ENCODE data around the gene GMPPA.

The GMPPA gene

DNA sequence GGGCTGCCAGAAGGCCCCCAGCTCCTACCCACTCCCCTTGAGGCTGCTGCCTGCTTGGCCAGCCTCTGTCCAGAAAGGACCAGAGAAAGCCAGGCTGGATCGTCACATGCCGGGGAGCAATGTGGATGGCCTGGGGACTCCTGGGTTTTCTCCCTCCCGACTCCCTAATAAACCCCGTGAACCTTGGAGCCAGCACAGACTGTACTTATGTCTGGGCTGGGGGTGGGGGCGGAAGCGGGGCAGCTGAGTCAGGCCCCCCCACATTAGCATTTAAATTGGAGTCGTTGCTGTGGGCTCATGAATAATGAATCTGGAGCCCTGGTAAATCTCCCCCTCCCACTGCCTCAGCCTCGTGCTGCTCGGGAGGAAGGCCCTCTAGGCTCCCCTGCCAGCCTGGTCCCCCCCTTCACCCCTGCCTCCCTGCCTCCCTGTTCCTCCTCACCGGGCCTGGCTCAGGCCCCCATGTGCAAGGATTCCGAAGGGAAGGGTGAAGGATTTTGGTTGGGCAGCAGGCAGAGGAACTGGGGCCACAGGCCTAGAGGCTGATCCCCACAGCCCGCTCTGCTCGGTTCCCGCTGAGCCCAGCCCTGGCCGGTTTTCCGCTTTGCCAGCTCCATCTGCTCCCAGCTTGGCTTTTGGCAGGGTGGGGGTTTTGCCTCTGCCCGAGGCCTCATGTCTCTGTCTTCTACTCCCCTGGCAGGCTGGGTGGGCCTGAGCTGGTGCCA lies 8.3 kb downstream of the GMPPA start:
- no peak for DNase-seq

DNA sequence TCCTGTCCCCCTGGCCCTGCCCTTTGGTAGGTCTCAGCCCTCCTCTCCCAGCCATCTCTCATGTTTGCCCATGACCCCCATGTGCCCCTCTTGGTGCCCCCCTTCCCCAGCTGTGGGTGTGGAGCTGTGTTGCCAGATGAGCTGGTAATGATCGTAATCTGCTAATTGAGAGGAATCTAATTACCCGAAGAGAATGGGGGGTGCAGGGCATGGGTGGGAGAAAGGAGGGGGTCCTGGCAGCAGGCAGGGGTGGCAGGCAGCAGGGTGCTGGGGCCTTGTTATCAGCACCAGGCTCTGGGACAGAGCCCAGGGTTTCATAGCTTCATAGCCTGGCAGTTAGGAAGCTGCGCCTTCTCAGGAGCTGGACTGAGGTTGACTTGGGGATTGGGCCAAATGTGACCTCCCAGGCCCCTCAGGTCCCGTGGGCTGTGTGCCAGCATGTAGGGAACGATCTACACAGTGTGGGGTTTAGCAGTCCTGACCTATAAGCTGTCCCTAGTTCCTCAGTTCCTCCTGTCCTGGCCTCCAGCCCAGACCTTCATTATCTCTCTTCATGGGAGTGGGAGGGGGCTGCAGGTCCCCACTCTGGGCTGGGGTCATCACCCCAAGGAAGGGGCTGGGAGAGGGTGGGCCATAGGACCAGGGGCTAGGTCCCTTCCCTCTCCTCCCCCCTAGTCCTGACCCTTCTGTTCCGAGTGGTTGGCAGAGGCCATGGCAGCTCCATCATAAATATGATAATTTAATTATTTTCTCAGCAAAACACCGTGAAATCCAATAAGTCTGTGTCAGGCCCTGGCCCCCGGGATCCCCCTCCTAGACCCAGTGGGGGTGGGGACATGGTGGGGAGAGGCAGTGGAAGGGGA lies 9.1 kb downstream of the GMPPA start:
- no peak for DNase-seq

DNA sequence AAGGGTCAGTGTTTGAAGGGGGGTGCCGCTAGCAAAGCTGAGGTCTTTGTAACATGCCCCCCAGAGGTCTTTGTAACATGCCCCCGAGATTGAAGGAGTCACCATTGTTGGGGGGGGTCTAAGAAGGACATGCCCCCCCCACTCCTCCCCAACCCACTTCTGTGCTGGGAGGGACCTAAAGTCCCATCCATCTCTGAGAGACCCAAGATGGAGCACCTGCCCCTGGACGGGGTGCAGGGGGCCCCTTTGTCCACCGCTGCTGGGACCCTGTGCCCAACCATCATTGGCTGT lies 9.7 kb downstream of the GMPPA start:
- DNase-seq, result no peak

DNA sequence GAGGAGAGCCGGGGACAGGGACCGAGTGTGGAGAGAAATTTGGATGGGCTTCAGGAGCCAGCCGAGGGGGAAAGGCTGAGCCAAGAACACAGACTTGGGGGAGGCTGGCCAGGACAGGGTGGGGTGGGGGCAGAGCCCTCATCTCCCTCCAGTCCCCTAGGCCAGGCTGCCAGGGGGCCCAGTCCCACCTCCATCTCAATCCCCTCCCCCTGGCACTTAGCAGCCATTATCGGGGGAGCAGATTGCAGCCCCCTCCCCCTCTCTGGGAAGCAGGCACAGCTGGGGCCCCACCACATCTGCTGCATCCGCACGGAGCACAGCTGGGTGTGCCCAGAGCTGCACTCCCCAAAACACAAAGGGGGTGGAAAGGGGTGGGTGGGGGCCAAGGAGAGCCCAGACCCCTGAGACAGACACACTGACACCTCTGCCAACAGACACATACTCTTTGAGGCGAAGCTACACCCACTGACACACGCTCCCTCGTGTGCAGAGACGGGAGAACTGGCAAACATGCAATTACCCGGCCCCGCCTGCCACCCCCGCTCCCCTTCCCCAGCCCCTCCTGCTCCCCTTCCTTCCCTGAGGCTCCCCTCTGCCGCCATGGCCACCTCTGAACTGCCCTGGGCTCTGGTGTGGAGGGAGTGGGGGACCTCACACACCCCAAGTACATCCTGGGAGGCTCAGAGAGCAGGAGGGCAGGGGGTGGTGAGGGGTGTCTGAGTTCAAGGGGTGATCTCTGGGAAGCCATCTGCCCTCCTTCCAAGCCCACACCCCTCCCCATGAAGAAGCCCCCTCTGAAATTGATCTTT lies 10.5 kb downstream of the GMPPA start:
- DNase-seq, result no peak

DNA sequence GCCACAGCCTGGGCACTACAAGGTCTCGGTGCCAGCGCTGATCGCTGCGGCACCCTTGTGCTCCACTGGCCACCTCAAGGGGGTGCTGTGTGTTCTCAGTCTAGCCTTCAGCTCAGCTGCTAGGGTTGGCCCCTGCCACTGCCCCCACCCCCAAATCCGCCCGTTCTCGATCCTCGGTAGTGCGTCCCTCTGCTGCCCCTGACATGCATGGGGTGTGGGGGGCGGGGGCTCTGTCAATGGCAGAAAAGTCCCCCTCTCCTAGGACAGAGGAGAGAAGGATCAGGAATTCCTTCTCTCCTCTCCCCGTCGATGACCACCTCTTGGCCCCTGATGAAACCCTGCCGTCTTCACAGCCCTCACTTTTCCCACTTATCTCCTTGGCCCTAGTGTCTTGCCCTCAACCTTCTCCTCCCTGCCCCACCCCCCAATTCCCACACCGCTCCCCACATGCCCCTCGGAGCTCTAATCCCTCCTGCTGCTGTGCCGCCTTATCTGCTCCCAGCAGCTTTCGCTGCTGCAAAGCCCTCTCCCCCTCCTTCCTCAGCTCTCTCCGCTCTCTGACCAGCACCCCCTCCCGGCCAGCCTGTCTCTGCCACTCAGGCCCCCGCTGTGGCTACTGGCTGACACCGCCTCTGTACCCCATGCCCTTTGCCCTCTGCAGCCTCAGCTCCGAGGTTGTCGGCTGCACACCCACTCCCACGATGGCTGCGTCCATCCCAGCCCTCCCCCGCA lies 11.3 kb downstream of the GMPPA start:
- peak; percentile 41 for DNase-seq

DNA sequence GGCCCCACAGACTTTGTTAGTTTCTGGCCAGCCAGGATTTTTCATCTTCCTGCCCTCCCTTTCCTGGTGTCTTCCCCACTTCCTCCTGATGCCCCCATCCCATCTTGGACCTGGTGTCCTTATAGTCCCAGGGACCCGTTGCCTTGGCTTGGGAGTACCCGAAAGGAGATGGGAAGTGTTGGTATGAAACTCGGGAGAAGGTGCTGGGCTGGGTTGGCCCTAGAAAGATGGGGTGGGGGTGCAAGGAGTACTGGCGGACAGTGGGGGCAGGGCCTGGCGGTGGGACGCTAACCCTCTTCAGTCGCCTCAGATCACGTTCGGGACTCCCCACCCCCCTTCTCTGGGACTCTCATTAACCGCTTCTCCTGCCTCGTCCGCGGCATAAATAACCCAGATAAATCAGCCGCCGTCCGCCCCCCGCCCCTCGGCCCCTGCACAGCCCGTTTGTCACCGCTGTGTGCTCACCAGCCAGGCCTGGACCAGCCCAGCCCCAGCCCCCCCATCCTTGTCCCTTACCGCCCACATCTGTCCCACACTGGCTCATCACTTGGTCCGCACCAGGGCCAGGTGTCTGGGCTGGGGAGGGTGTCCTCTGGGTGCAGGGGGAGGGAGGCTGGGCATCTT lies 11.9 kb downstream of the GMPPA start:
- DNase-seq, result no peak

DNA sequence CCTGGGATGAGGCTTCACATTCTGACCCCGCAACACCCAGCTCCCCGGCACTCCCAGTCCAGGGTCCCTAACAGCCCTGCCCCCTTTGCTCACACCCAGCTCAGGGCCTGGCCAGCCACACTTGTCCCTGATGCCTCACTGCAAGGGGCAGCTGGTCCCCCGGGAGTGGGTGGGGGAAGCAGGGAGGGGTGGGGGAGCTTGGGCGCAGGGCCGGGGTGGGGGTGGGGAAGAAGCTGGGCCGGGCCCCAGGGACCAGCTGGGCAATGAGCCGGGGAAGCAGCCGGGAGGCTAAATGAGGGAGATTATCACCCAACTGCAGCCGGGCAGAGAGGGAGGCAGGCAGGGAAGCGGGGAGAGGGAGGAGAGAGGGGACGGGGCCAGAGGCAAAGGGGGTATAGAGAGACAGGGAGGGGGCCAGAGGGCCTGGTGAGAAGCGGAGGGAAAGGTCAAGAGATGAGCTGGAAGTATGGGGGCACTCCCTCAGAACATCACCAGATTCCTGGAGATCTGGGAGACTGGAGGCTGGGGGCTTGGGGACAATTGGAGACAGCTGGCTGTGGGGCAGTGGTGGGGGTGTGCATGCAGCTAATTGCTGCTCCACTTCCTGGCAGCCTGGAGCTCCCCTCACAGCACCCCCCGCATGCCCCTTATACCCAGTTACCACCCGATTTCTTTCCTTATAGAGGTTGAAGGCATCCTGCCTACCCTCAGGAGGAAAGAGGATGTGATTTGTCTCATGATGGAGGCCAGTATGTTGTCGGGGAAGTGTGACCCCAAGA lies 13.0 kb downstream of the GMPPA start:
- DNase-seq, result no peak

DNA sequence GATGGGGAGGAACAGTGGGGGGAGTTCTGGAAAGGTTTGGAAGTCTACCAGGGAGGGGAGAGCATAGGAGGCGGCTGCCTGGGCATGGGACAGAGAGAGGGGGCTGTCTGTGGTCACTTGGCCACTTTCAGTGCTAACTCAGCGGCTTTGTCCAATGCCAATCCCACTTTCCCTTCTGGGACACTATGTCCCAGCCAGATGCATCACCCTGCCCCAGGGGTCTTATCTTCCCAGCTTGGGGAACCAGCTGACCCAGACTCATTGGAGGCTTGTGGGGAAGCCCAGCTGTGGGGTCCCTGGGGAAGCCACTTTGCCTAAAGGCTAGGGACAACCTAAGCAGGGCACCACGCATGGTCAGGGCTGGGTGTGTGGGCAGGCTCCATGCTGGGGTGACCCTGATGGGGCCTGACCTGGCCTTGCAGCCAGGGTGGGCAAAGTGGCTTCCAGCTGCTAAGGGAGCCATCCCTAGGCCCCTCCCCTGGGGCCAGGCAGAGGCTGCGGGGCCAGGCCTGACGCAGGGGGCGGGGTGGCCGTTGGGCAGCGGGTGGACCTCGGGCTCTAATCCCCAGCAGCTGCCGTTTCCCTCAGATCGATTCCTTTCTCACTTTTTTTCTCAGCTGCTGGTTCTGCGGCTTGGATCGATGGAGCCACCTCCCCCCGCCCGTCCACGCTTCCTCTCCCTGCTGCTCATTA lies 14.0 kb downstream of the GMPPA start:
- DNase-seq, result no peak

DNA sequence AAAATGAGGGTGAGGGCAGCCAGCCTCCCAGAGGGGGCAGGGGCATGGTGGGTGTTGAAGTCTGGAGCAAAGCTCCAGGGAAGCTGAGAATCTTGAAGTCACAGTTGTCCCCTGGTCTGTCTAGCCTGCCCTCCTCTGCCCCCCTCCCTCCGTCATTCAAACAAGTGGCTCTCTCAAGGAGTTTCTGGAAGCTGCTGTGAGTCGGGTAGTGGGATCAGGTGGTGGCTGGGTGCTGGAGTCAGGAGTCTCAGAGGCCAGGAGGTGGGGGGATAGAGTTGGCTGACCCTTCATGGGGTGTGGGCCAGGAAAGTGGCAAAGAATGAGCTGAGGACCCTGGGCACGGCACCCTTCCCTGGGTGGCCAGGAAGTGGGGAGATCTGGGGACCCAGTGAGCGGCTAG lies 15.1 kb downstream of the GMPPA start:
- no peak for DNase-seq

DNA sequence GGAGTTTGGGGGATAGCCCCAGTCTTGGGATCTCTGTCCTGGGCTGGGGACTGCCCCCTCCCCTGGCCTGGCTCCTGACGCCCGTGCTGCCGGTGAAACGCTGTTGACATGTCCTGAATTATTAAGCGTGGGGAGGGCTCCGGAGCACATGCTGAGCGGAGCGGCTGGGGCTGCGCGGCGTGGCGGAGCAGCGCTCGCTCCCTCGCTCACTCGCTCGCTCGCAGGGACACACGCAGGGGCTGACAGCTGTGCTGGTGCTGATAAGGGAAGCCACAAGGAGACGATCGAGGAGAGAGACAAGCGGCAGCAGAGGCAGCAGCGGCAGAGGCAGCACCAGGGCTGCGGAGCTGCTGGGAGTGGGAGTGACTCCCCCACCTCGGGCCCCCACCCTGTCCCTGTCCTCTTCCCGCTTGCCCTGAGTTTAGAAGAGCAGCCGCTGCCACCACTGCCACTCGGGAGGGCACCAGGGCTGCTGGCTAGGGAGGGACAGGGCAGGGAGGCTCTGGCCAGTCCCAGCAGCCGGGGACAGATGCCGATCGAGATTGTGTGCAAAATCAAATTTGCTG lies 15.6 kb downstream of the GMPPA start, which contains the start of gene ASIC4:
Gene ASIC4, plus strand, starts transcription at position 287 of the 566 bp plus-strand sequence. Its CDS starts 243 bp downstream, at position 530.
- no peak for DNase-seq

DNA sequence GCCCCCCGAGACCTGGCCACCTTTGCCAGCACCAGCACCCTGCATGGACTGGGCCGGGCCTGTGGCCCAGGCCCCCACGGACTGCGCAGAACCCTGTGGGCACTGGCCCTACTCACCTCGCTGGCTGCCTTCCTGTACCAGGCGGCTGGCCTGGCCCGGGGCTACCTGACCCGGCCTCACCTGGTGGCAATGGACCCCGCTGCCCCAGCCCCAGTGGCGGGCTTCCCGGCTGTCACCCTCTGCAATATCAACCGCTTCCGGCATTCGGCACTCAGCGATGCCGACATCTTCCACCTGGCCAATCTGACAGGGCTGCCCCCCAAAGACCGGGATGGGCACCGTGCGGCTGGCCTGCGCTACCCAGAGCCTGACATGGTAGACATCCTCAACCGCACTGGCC lies 16.1 kb downstream of the GMPPA start:
- DNase-seq, result no peak

DNA sequence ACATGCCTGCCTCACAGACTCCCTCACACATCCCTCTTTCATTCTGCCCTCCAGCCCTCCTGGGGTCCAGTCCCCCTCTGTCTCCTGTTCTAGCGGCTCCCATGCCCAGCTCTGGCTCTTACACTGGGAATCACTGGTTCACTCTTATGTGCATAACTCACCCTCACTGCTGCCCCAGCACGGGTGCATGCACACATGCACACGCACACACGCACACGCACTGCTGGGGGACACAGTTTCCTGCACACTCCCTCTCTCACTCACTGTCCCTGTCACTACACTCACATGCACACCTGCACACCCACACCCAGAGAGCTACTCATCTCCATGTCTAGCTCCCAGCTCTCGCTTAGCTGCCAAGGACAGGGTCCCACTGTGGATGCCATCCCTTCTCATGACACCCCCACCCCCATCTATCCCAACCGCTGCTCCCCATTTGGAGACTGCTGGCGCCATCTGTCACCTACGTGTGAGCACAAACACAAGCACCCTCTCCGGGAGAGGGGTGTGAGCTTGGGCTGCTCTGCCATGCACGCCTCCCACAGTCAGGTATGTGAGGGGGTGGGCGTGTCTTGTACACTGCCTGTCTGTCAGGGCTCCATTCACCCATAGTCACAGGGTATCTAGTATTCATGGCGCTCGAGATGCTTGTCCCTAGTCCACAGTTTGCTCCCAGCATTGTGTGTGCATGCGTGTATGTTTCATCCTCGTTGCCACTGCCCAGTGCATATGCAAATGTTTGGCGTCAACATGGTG lies 17.4 kb downstream of the GMPPA start:
- no peak for DNase-seq

DNA sequence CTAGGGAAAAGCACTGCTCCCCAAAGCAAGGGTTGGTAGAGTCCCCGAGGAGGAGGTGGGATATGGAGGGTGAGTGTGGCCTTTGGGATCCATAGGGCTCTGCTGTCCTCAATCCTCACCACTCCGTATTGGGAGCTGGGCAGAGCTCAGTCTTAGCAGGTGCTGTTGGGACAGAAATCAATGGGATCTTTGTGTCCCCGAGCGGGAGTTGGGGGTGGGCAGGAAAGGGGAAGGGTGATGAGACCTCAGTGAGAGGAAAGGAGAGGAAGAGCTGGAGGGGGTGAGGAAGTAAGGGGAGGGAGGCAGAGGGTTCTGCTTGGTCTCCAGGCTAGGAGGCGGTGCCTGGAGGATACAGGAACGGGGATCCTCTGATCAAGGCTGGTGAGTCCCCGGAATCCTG lies 18.2 kb downstream of the GMPPA start:
- no peak for DNase-seq

DNA sequence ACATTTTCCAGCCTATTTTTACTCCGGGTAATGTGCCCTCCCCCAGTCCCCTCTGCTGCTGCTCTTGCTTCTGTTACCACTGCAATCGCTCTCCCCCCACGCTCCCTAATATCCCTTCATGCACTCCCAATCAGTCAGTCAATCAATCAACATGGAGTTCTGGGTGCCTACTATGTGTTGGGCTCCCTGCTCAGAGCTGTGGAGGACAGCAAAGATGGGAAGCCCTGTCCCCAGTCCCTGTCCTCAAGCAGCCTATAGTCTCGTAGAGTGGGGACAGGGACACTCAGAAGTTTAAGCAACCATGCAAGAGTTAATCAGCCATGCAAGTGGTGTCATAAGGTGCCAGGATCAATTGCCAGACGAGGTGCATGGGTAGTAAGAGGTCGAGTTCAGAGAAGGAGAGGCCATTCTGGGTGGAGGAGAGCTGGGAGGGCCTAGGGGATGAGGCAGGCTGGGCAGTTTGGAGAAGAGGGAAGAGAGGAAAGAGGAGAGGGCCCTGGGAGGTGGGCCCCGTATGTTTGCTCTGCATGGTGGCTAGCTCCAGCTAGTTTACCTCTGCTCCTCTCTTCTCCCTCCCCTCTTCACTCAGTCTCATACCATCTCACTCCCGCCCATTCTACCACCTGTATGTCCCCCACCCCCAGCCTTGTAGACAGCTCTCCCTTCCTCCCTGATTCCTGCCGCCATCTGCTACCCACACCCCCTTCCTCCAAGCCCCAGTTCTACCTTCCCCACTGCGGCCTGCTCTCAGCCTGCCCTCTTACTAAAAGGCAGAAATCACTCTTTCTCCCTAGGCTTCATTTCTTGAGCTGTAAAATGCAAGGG lies 19.5 kb downstream of the GMPPA start:
- no peak for DNase-seq

DNA sequence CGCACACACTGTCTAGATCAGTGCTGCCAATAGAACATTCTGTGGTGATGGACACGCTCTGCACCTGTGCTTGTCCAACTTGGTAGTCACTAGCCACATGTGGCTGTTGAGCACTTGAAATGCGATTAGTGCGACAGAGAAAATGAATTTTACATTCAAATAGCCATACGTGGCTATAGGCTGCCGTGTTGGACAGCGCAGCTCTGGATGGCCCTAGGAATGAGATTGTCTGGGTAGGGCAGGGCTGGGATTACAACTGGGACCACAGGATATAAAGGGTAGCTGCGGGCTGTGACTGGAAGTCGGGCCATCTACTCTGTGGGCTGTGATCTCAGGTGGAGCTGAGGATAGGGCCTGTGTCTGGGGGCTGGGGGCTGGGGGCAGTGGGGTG lies 20.8 kb downstream of the GMPPA start:
- DNase-seq, result no peak

DNA sequence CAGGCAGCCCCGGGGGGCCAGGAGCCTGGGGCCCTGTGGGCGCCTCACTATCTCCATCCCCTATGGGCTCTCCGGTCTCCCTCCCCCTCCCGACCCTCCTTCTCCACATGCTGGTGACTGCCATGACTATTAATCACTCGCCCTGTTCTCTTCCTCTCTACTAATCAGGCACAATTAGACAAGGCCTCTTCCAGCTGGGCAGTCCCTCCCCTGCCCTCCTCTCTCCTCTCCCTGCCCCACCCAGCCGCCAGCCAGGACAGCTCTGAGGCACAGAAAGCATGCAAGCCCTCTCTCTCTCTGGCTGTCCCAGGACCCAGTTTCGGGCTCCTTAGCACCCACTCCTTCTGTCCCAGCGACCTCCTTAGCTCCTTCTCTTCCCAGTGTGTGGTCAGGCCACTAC lies 21.4 kb downstream of the GMPPA start:
- DNase-seq, result no peak

DNA sequence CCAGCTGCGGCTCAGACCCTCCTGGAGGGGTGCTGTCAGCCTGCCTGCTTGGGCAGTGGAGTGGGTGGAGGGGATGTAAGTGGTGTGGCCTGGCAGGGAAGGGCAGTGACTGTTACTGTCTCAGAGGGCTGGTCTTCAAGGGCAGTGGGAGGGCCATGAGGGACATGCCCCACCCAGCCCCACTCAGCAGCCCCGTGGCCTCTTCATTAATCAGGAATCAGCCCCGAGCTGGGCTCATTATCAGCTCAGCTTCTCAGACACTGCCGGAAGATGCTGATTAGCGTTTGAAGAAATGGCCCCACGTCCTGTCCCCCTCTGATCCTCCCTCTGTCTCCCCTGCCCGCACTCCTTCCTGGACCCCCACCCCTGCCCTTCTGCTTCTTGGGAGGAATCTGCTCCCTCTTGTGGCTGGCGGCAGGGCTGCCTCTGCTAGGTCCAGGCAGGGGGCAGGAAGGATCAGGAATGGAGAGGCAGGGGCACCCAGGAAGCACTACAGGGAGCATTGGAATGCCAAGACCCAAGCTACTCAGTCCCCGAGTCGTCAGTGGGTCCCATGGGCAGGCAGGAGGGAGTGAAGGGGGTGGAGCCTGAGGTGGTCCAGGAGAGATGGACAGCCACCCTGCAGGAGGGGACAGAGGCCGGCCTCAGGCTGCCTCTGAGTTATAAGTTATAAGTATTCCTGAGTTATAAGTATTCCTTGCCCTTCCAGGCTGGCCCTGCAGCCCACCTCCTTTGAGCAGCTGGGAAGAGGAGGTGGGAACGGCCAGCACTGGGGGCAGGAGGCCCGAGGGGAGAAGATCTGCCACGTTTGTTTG lies 22.6 kb downstream of the GMPPA start:
- no peak for DNase-seq

Measured in CD4-positive, alpha-beta T cell treated with Interleukin-15 for 1 hour (primary cell).